LHCN-M2 (cell line): ENCODE data around the gene FAM168A. TPM values are rescaled to one million over a fixed set of nuclear protein-coding genes. Genes with fewer than 3 reads are reported as not detected.

Source experiments
- DNase-seq: peaks from one replicate; pipeline ENCODE4 v3.0.0-alpha.2; 2012; ENCODE audit warnings: low read depth
- total RNA-seq: library from RNA; depleted of rRNA; stranded (reverse); fragments of >200 nt; gene quantifications from 2 replicates; pipeline ENCODE4 v1.2.3, GENCODE V29; 2014

The FAM168A gene
- total RNA-seq, 1 experiment from 2014 or later: 23.7 TPM

DNA sequence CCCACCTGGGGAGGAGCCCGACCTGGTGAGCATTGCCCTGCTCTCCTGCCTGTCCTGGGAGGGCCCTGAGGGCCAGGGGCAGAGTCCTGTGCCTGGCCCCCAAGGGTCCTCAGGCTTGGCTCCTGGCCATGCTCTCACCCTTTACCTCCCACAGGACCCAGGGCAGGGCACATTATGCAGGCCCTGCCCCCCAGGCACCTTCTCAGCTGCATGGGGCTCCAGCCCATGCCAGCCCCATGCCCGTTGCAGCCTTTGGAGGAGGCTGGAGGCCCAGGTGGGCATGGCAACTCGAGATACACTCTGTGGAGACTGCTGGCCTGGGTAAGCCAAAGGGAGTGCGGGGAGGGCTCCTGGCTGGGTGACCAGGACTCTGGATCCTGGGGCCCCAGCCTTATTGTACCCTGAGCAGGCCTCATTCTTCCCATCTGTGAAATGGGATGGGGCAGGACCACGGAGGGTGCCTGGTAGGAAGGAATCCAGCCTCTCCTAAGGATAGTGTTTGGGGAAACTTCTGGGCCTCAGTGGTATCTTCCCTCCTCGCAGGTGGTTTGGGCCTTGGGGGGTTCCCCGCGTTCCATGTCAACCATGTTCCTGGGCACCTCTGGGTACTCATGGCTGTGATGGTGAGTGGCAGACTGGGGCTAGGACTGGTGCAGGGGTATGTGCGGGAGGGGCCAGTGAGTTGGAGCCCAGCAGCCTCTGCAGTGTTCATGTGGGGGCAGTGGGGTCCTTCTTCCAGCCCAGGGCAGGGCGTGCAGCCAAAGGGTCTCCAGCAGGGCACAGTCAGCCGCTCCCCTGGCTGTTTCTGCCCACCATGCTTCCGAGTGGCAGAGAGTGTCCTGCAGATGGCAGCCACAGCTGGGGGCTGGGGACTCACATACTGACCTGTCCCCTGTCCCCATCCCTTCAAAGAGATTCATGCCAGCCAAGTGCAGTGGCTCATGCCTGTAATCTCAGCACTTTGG, 207.0 kb downstream of the FAM168A start:
- no peak for DNase-seq

DNA sequence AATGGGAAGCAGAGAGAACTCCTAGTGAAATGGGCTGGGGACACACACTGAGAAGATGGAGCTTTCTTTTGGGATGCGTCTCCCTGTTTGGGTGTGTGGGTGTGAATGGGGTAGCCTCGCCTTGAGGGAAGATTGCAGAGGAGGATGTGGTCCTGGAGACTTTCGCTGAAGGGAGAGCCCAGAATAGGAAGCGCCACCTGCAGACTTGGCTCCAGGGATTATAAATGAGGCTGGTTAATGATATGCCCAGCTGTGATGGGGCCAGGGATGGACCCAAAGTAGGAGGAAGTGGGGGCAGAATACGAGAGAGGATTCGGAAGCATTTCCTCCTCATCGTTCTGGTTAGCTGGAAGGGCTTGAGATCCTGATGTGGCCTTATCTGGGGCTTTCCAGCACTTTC, 208.0 kb downstream of the FAM168A start:
- no peak for DNase-seq

DNA sequence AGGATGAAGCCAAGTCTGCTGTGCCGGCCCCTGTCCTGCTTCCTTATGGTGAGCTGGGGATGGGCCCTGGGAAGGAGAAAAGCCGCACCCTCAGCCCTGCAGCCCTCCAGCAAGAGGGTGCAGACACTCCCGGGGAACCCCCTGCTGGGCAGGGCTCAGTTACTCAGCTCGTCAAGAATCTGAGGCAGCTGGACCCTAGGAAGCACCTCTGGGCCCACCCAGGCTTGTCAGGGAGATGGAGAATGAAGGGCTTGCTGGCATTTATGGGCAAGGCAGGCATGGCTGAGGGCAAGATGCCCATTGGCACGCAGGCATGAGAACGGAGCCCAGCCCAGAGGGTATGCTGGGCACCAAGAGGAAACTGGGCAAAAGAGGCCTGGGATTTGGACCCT, 208.8 kb downstream of the FAM168A start:
- DNase-seq: no peak

DNA sequence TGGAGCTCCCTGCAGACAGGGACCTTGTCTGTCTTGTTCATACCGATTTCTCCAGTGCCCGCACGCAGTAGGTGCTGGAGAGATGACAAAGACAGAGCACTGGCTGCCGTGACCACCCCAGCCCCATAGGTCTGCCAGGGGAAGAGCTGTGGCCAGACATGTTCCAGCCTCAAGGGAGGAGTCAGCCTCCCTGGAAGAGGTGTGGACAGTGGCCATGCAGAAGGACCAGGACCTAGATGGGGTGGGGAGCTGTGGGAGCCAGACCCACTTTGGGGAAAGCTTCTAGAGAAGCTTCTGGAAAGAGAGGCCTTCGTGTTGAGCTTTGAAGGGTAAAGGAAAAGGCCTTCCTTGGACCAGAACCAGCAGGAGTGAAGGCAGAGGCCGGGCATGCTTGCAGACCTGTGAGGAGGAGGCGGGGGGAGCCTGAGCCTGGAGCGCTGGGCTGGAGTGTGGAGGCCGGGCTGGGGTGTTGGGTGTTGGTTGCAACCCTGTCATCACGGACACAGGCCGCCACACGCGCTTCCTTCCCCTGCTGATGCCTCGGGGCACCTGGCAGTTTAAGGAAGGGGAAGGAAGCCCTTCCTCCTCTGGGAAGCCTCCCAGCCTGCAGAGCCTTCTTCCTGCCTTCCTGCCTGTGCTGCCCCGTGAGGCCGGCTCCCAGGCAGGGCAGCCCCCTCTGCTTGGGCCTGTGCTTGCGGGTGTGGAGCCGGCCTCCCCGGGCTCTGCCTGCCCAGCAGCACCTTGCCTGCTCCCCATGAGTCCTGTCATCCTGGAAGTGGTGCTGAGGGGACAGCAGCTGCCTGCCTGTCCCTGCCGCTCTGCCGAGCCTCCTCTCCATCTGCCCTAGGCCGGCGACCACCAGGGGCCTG, 209.4 kb downstream of the FAM168A start:
- DNase-seq: no peak

DNA sequence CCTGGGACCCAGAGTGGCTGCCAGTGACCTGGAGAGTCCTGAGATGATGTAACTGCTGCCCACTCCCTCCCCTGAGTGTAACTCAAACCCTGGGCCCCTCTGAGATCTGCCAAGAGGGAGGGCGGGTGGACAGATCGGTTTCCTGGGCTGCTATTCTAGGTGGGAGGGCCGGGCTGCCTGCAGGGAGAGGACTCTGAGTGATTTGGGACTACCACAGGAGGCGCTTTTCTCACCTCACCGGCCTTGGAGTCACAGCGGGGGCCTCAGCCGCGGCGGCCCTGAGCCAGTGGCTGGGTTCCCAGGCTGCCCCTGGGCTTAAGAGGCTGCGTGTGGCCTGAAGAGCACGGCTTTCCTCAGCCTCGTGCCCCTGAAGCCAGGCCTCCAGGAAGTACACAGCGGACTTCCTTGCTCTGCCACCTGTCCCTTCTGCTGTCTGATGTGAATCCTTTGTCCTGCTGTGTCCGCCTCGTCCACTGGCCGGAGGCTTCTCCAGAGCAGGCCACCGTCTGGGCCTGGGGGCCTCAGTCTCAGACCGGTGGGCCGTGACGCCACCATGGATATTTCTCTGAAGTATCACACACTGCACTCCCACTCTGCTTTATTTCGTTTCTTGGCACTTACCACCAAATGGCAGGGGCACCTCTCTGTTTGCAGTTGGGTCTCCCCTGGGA, 210.2 kb downstream of the FAM168A start:
- no peak for DNase-seq

DNA sequence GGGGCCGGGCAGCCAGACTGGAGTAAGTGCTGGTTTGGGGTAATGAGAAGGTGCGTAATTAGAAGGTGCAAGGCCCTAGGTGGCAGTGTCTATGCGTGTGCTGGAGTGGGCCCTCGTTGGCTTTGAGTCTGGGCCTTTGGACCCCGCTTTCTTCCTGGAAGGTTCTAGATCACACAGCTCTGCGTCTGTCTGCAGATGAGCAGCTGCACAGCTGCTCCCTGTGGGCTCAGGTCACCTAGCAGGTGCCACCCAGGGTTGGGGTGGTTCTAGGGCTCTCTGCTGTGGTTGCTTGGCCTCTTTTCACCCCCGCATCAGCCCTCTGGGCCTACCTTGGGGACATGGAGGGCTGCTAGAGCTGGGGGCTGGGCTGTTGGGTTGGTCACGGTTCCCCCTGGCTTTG, 211.4 kb downstream of the FAM168A start:
- DNase-seq: no peak

DNA sequence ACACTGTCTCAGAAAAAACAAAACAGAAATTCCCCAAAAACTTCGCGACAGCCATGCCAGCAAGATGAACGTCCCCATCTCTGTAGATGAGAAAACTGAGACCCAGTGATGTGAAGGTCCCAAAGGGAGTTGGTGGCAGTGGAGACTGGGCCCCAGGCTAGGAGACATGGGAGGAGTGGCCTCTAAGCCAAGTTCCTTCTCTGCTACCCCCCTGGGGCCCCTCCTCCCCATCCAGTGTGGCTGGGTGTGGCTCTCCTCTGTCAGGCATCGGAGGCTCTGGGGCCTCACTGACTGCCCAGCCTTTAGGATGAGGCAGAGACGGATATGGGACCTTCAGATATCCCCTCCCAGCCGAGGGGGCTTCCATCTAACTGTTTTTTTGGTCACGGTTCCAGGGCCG, 211.9 kb downstream of the FAM168A start:
- no peak for DNase-seq

DNA sequence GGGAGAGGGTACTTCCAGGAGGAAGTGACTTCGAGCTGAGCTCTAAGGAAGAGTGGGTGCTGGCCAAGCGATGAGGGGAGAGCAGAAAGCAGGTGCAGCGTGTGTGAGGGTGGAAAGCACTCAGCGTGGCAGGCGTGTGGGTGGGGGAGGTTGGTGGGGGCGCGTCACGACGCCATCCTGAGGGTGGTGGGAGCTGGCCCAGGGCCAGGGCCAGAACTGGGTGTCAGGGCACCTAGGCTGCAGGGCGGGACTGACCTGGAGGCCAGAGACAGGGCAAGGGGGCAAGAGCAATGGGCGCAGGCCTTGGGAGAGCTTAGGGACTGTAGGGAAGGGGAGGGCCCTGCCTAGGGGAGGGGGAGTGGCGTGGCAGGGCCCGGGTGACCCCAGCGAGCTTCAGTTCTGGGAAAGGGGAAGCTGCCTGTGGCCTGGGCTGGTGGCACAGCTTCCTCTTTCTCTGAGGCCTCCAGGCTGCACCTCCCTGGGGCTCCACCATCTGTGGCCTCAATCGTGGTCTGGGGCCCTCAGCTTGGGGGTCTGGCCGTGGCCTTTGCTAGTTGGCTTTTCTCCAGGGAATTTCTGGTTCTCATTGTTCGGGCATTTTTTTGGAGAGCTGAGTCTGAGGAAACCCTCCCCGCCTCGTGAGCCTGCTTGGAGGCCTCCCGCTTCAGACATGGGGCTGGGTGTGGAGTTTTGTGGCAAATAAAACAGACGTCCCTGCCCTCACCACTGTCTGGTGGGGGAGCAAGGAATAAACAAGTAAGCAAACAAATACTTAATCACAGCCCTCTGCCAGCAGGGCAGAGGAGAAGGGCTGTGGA, 212.8 kb downstream of the FAM168A start:
- no peak for DNase-seq

DNA sequence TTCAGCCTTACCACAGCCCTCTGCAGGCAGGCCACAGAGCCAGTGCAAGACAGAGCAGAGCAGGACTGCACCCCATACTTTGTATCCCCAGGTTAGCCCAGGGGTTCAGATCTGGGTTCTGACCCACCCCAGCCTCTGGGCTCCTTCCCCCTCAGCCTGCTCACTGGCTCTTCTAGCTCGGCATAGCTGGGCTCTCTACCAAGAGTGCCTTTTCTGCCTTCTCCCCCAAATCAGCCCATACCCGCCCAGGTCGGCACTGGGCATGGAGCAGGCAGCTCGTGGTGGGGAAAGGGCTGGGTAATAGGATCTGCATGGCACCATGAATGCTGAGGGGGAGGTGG, 213.4 kb downstream of the FAM168A start:
- no peak for DNase-seq

DNA sequence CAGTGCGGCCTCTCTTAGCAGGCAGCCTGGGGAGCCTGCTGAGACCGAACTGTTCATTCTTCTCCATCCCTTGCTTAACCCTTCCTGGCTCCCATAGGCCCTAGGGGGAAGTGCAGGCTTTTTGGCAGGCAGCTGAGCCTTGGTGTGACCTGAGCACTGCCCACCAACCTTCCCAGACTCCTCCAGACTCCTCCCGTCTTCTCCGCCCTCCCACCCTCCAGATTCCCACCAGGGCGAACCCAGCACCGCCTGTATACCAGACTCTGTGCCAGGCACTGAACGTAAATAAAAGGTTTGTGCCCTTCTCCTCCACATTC, 213.8 kb downstream of the FAM168A start:
- no peak for DNase-seq

DNA sequence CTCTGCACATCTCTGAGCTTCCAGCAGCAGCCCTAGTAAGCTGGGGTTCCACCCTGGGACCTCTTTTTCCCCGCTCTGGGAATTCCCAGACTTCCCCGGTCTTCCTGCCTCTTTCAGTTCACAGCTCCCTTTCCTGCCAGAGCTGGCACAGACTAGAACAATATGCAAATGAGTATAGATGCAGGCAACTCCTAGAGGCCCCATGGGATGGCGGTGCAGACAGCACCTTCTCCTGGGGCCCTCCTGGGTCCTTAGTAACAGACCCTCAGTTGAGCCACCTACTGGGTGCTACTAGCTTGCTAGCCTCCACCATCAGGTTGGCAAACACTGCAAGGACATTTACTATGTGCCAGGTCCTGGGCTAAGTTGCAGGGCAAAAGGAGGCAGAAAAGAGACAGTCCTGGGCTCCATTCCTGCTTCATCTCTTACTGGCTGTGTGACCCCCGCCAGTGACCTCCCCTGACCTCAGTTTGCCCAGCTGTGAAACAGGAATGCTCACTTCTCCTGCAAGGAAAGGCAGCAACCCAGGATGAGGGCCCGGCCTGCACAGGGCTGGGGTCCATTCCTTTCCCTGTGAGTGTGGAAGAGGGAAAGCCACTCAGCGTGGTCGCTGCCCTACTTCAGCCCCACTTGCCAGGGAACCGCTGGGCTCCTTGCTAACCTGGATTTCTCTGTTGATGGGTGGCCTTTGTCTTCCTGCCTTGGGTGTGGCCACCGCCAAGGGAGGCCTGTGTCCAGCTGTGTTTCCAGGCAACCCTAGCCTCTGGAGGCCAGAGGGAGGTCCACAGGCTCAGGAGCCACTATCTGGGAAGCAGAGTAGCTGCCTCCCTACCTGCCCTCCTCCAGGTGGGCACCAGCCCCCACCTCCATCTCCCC, 214.4 kb downstream of the FAM168A start:
- no peak for DNase-seq

DNA sequence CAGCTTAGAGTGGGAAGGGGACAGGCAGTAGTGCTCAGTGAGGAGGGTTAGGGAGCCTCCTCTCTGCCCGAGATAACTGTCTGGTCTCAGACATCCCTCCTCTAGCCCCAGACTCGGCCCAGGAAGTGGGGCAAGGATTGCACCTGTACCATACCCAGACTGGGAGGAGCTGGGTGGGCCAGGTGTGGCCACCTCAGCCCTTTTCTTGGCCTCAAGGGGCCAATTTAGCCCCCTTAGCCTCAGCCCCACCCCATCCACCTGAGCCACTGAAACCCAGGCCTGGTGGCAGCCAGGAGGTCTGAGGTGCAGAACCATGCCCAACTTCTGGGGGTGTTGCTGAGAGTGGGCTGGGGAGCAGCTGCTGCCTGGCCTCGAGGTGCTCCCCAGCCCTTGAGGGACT, 215.2 kb downstream of the FAM168A start:
- no peak for DNase-seq

DNA sequence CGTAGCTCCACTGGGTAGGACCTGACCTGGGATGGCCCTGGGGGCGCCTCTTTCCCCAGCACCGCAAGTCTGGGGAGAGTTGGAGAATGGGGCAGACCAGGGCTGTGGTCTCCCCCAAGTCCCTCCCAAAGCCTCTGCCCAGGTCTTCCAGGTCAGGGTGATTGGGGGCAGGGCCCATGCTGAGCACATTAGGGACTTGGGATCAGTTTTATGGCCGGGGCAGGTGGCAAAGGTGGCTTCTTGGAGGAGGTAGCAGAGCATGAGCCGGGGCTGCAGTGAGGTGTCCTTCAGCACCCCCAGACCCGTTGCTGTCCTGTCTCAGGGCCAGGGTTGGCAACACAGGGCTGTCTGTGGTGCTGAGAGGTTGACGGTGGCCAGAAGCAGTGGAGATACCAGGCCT, 215.7 kb downstream of the FAM168A start:
- DNase-seq: no peak

DNA sequence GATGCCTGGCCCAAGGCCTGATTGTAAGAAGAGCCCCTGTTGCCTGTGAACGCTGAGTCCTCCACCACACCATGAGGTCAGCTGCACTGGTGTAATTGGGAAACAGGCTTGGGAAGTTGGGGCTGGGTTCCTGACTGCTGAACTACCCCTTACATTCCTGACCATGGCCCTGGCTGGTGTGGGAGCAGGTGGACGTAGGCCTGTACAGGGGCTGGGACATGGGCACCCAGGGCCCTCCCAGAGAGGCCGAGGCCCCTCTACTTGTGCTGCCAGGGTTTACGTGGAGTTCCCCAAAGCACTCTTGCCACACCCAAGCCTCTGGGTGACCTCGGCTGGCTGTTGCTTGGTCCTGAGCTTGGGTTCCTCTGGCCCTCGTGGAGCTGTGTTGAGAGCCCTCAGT, 216.3 kb downstream of the FAM168A start:
- DNase-seq: no peak

DNA sequence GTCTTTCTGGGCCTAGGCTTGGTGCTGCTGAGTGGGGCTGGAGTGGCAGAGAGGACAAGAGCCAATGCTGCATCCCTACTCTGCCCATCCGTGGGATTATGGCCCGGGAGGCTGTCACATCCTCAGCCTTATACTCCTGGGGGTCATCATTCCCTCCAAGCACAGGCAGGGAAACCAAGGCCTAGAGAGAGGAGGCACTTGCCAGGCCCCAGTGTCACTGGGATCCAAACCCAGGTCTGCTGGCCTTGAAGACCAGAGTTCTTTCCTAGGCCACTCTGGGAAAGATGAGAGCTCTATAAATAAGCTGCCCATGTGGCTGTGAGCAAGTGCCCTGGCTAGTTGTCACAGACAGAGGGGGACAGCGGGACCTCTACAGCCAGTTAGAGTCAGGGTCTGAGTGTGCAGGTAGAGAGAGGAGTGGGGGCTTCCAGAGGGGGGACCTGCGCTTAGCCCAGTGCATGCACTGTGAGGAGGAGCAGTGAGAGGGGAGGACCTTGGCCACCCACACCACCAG, 217.0 kb downstream of the FAM168A start:
- no peak for DNase-seq

DNA sequence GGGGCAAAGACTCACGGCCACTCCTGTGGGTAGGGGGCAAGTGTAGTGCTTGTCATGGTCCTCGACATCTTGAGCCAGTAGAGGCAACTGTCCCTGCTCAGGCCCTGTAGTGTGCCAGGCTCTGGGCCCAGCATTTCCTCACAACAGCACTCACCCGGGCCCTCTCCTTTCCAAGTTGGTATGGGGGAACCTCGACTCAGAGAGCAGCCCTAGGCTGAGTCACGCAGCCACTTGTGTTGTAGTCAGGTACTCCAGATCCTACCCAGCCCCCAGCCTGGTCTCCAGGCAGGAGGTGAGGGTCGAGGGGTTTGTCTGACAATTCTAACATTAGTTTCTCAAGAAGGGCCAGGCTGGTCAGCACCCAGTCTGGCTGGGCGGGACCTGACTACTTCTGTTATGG, 217.6 kb downstream of the FAM168A start:
- no peak for DNase-seq

DNA sequence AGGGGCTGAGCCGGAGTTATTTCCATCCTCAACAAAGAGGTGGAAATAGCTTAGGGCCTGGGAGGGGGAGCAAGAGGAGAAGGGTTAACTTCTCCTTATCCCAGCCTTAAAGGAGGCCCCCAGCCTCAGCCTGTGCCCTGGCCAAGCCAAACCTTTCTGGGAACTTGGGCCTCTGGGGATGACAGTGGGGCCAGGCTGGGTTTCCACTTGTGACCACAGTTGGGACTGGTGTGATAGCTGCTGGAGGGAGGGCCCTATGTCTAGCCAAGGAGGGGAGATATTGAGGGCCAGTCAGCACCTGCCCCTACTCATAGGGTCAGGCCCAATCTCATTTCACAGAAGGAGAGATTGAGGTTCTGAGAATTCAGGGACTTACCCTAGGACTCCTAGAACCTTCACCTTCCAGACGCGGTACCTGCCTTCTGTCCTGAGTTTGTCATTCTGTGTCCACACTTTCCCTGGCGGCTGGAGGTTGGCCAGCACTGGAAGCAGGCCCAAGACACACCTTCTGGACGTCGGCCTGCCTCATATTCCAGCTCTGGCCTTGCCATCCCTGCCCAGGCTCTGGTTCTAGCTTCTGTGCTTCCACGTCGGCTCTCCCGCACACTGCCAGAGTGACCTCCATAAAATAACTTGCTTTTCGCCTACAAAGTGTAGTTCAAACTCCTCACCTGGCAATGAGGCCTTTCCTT, 218.6 kb downstream of the FAM168A start:
- no peak for DNase-seq

DNA sequence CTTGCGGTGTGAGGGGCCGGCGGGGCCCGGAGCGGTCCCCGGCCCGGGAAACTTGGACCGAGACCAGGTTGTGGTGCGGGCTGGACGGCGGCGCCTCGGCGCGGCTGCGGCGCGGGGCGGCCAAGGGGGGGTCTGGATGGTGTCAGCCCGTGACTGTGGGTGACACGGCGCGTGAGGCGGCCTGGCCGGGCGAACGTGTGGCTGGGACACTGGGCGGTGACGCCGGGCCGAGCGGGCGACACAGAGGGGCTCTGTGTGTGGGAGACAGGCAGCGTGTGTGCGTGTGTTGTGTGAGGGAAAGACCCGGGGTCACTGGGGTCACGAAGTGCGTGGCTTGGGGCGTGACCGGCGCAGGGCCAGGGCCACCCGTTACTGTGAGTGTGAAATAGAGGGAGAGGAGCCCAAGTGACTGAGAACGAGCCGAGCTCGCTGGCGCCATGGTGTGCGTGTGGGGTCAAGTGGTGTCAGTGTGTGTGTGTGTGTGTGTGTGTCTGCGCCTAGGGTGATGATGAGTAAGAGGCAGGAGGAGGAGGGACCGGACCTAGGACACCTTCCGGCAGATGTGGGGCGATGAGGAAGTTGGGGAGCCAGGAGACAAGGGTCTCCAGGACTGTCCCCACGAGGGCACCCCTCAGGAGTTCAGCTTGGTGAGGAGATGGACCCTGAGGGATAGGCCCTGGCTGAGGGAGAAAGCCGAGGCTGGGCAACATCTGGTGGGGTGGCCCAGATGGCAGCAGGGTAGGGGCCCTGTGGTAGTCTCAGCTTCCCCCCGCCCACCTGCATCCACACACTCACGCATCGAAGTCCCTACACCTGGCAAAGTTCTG, 220.9 kb downstream of the FAM168A start:
- peak; percentile 84 for DNase-seq
